Suprapubic skin (tissue), 4 donors: Measurements from ENCODE around the gene SLC4A9. TPM values are rescaled to one million over a fixed set of nuclear protein-coding genes. Genes with fewer than 3 reads are reported as not detected.

Experiments
- DNase-seq, 2 donors: peaks; one replicate each; pipeline ENCODE4 v3.0.0-alpha.2; 2019; ENCODE audit warnings: low spot score in 2 of 2
- H3K27ac ChIP-seq: fragments of 200-600 bp; sonication (generic); one replicate; pipeline ENCODE4 v1.5.1; 2019
- H3K27me3 ChIP-seq: fragments of 200-600 bp; sonication (generic); one replicate; pipeline ENCODE4 v1.5.1; 2019
- H3K36me3 ChIP-seq: fragments of 200-600 bp; sonication (generic); one replicate; pipeline ENCODE4 v1.5.1; 2019
- H3K4me1 ChIP-seq: fragments of 200-600 bp; sonication (generic); one replicate; pipeline ENCODE4 v1.5.1; 2019
- H3K4me3 ChIP-seq: fragments of 200-600 bp; sonication (generic); one replicate; pipeline ENCODE4 v1.5.1; 2019; ENCODE audit warnings: mild to moderate bottlenecking
- H3K9me3 ChIP-seq: fragments of 200-600 bp; sonication (generic); one replicate; pipeline ENCODE4 v1.5.1; 2019
- CTCF ChIP-seq, 2 donors: fragments of 200-600 bp in 1 of 2; fragments of 450-650 bp in 1 of 2; sonication (generic) in 1 of 2; IDR thresholded peaks; one replicate each; pipeline ENCODE4 v1.5.1; 2016 to 2019; ENCODE audit warnings: antibody characterized with exemption in 2 of 2, mild to moderate bottlenecking in 1 of 2, moderate library complexity in 1 of 2
- EP300 ChIP-seq: sonication (generic); formaldehyde crosslinking; IDR thresholded peaks from one replicate; pipeline ENCODE4 v1.6.1; 2017; ENCODE audit warnings: antibody characterized with exemption
- POLR2A ChIP-seq, 2 donors: fragments of 450-650 bp; IDR thresholded peaks; one replicate each; pipeline ENCODE4 v1.6.1; 2017; ENCODE audit warnings: antibody characterized with exemption in 2 of 2, mild to moderate bottlenecking in 2 of 2, moderate library complexity in 2 of 2
- POLR2AphosphoS5 ChIP-seq, 3 donors: sonication (generic); formaldehyde crosslinking; IDR thresholded peaks; one replicate each; pipeline ENCODE4 v1.6.1; 2017; ENCODE audit warnings: antibody characterized with exemption in 3 of 3
- WGBS: methylation state at CpG from one replicate; pipeline ENCODE4 v1.1.5; 2018; 5-methylcytosine and 5-hydroxymethylcytosine counted together
- total RNA-seq, 4 donors: library from RNA; depleted of rRNA; stranded (reverse); fragments of >200 nt; gene quantifications; one replicate each; pipeline ENCODE4 v1.1.0, GENCODE V29; 2016

Gene SLC4A9
- total RNA-seq, 4 donors from 2014 or later: 0.56 TPM; not detected in 3

DNA sequence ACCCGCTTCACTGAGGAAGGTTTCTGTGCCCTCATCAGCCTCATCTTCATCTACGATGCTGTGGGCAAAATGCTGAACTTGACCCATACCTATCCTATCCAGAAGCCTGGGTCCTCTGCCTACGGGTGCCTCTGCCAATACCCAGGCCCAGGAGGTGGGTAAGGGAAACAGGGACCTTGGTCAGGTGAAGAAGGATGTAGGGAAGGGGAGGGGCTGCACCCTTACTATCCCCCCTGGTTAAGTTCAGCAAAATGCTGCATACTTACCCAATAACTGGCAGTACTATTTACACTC, 4.4 kb downstream of the SLC4A9 start:
- TF ChIP-seq EP300: no peak
- peaks cover 13% of the 10 kb centered on the region for H3K4me1 ChIP-seq
- WGBS: 94% methylated on average over 3 of the region's 3 CpGs
- H3K9me3 ChIP-seq: no peaks in the 10 kb centered on the region
- H3K36me3 ChIP-seq: no peaks in the 10 kb centered on the region
- no peak for DNase-seq
- H3K4me3 ChIP-seq: no peak overlapping the region
- no peak overlapping the region for H3K27ac ChIP-seq
- H3K27me3 ChIP-seq: no peaks in the 10 kb centered on the region

GRCh38 chr5:140365282-140365681, 5.3 kb downstream of the SLC4A9 start:
- no peak overlapping the region for H3K4me3 ChIP-seq
- TF ChIP-seq POLR2AphosphoS5 (IDR thresholded peaks at IDR 0.05) (no peak), CTCF (IDR thresholded peaks at IDR 0.05) (no peak), POLR2A (IDR thresholded peaks at IDR 0.05) (no peak)
- no peaks in the 10 kb centered on the region for H3K9me3 ChIP-seq
- H3K27ac ChIP-seq: no peak overlapping the region
- H3K4me1 ChIP-seq: peaks cover 13% of the 10 kb centered on the region
- no peaks in the 10 kb centered on the region for H3K27me3 ChIP-seq
- no peaks in the 10 kb centered on the region for H3K36me3 ChIP-seq
- 58% methylated on average over 3 of the region's 3 CpGs for WGBS
- DNase-seq: no peak

- Histone ChIP-seq H3K27me3 (no peaks in the 10 kb centered on the region), H3K9me3 (no peaks in the 10 kb centered on the region), H3K36me3 (no peaks in the 10 kb centered on the region), H3K4me3 (no peak overlapping the region), H3K27ac (no peak overlapping the region), H3K4me1 (peaks cover 13% of the 10 kb centered on the region)
- DNase-seq: no peak
- TF ChIP-seq POLR2A (IDR thresholded peaks at IDR 0.05) (no peak), POLR2AphosphoS5 (IDR thresholded peaks at IDR 0.05) (no peak), EP300 (no peak), CTCF (IDR thresholded peaks at IDR 0.05) (no peak)
- WGBS: 98% methylated on average over 4 of the region's 4 CpGs
Observed at GRCh38 chr5:140365941-140366340, 5.9 kb downstream of the SLC4A9 start.

GRCh38 chr5:140366589-140367255, 6.7 kb downstream of the SLC4A9 start:
- Histone ChIP-seq H3K27me3 (no peaks in the 10 kb centered on the region), H3K4me1 (peaks cover 13% of the 10 kb centered on the region), H3K4me3 (no peak overlapping the region), H3K27ac (no peak overlapping the region), H3K9me3 (no peaks in the 10 kb centered on the region), H3K36me3 (no peaks in the 10 kb centered on the region)
- TF ChIP-seq CTCF (IDR thresholded peaks at IDR 0.05) (no peak), EP300 (no peak), POLR2A (IDR thresholded peaks at IDR 0.05) (no peak), POLR2AphosphoS5 (IDR thresholded peaks at IDR 0.05) (no peak)
- 47% methylated on average over 6 of the region's 7 CpGs for WGBS
- peak in 1 of 2 donors; percentile 51 for DNase-seq

GRCh38 chr5:140367256-140368013, 7.4 kb downstream of the SLC4A9 start:
- Histone ChIP-seq H3K4me3 (no peak overlapping the region), H3K27ac (no peak overlapping the region), H3K27me3 (no peaks in the 10 kb centered on the region), H3K36me3 (no peaks in the 10 kb centered on the region), H3K4me1 (peaks cover 13% of the 10 kb centered on the region), H3K9me3 (no peaks in the 10 kb centered on the region)
- WGBS: 88% methylated on average over 7 of the region's 8 CpGs
- TF ChIP-seq CTCF (IDR thresholded peaks at IDR 0.05) (peak; percentile 7 to 16), POLR2AphosphoS5 (IDR thresholded peaks at IDR 0.05) (no peak)
- peak in 1 of 2 donors; percentile 56 for DNase-seq
